CD4-positive, alpha-beta T cell treated with Interferon gamma for 1 hour (primary cell): ENCODE data around the gene CYP4F22.
"Not testable (repeated sequence)": the region's sequence is repeated elsewhere in the genome, so short reads cannot be mapped to it uniquely, and the experiment has no call there.

Experiments
- DNase-seq: peaks from one replicate; pipeline ENCODE4 v3.0.0-alpha.2; 2020

The CYP4F22 gene

GRCh38 chr19:15583346-15583745, 75.0 kb downstream of the CYP4F22 start:
- no peak for DNase-seq

DNA sequence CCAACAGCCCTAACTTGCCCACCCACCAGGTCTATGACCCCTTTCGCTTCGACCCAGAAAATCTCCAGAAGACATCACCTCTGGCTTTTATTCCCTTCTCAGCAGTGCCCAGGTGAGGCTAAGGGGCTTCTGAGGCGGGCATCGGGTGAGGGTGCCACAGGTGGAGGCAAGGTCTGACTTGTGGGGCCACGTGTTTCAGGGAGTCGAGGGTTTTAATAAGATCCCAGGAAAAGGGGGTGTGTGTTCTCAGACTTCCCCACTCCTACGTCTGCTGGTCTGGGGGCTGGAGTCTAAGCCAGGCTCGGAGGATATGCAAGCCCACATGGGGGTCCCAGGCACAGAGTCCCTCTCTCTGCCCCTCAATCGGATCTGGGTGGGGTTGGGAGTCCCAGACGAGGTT, 75.8 kb downstream of the CYP4F22 start:
- no peak for DNase-seq

DNA sequence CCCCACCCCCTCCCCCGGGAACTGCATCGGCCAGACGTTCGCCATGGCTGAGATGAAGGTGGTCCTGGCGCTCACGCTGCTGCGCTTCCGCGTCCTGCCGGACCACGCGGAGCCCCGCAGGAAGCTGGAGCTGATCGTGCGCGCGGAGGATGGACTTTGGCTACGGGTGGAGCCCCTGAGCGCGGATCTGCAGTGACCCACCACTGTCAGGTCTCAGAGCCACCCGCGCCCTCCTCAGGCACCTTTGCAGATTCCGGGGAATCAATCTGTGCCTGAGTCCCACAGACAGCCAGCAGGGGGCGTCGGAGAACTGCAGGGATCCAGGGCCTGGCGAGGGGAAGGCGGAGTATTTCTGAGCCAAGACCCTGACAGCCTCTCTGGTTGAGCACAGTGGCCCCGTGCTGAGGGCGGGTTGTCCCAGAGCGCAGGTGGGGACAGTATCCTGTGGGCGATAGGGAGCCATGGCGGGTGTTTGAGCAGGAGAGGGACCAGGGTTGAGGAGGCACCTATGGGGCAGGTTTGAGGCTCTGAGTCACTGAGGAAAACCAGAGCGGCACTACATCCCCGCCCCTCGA, 76.3 kb downstream of the CYP4F22 start:
- peak; percentile 69 for DNase-seq

- DNase-seq: peak; percentile 62
Measured at GRCh38 chr19:15587663-15588062, 79.3 kb downstream of the CYP4F22 start.

DNA sequence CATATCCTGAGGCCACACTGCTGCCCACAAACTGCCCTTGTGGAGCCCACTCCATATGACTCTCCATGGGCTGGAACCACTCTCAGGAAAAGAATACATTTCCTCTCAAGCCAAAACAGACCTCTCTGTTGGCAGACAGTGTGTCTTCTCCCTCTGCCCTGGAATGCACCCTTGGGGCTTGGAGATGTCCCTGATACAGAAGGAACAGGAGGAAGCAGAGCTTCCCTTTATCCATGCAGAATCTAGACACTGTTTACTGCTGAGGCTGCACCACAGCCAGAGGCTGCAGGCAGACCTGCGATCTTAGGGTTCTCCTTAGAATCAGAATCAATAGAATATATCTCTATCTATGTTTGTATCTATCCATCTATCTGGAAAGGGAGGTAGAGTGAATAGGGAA, 79.9 kb downstream of the CYP4F22 start:
- DNase-seq: no peak

- no peak for DNase-seq
Measured at GRCh38 chr19:15589760-15590451, 81.6 kb downstream of the CYP4F22 start.

DNA sequence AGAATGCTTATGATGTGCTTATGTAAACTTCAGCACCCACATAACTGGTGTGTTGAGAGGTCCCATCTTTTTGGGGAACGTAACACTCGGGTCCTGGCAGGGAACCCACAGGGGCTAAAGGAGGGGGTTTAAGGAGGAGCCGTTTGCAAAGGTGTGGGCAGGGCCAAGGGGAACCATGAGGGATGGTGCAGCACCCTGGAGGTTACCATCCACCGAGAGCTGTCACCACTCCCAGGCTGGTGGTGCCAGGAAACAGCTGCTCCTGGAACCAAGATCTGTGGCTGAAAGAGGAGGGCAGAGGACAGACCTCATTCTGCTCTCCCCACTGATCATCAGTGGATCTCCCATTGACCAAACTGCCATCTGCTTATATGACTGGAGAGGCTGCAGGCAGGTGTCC, 83.5 kb downstream of the CYP4F22 start:
- DNase-seq: no peak

- DNase-seq: not testable (repeated sequence)
Measured at GRCh38 chr19:15592506-15592905, 84.2 kb downstream of the CYP4F22 start.

- not testable (repeated sequence) for DNase-seq
Measured at GRCh38 chr19:15593766-15594165, 85.4 kb downstream of the CYP4F22 start.

DNA sequence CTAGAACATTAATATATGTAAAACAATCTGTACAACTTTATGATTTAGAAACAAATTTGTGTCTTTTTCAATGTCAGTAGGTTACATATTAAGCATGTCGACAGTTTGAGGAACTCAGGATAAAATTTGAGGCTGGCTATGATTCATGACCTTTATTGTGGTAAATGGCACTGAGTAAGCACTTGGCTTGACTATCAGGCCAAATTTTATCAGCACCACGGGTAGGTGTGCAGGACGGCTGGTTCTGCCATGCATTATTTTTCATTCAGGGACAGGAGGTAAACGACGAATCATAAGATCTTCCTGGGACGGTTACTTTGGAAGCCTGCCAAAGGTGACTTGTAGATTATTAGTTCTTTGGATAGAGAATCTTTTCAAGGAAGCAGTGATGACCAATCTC, 86.7 kb downstream of the CYP4F22 start:
- DNase-seq: no peak
